ENCODE results near the gene MARK3. TPM values are rescaled to one million over a fixed set of nuclear protein-coding genes. Genes with fewer than 3 reads are reported as not detected.

Gene MARK3
- total RNA-seq, 1 donor from 2014 or later = 138 TPM

DNA sequence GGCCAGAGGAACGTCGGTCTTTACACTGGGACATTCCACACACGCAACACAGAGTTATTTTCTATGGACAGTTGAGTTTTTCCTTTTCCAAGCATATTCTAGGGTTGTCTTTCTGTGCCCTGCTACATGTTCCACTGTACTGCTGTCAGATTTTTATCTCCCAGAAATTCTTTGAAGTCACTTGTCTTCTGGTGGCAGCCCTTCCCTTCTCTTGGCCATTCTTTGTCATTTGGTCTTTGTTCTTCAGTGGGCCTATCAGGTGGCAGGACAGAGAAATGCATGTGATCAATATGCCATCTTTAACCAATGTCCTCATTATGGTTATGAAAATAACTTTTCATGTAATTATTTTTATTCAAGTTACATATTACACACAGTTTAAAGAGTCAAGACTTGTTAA is 36.3 kb downstream of the MARK3 start:
- TF ChIP-seq, protein P1, sequence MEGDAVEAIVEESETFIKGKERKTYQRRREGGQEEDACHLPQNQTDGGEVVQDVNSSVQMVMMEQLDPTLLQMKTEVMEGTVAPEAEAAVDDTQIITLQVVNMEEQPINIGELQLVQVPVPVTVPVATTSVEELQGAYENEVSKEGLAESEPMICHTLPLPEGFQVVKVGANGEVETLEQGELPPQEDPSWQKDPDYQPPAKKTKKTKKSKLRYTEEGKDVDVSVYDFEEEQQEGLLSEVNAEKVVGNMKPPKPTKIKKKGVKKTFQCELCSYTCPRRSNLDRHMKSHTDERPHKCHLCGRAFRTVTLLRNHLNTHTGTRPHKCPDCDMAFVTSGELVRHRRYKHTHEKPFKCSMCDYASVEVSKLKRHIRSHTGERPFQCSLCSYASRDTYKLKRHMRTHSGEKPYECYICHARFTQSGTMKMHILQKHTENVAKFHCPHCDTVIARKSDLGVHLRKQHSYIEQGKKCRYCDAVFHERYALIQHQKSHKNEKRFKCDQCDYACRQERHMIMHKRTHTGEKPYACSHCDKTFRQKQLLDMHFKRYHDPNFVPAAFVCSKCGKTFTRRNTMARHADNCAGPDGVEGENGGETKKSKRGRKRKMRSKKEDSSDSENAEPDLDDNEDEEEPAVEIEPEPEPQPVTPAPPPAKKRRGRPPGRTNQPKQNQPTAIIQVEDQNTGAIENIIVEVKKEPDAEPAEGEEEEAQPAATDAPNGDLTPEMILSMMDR (IDR thresholded peaks at IDR 0.05; ENCODE audit: unreplicated experiment) = no peak
- peak overlapping the region; percentile 33 for H3K27ac Mint-ChIP-seq
- no peaks in the 10 kb centered on the region for H3K9me3 Mint-ChIP-seq (ENCODE audit: low read depth)
- no peak for DNase-seq (ENCODE audit: low spot score, unreplicated experiment)
- H3K36me3 Mint-ChIP-seq (ENCODE audit: insufficient read depth) = peaks cover 8% of the 10 kb centered on the region
- H3K27me3 Mint-ChIP-seq = no peaks in the 10 kb centered on the region
- H3K4me3 Mint-ChIP-seq (ENCODE audit: low read depth) = no peak overlapping the region
- H3K4me1 Mint-ChIP-seq (ENCODE audit: low read depth) = peaks cover 15% of the 10 kb centered on the region

DNA sequence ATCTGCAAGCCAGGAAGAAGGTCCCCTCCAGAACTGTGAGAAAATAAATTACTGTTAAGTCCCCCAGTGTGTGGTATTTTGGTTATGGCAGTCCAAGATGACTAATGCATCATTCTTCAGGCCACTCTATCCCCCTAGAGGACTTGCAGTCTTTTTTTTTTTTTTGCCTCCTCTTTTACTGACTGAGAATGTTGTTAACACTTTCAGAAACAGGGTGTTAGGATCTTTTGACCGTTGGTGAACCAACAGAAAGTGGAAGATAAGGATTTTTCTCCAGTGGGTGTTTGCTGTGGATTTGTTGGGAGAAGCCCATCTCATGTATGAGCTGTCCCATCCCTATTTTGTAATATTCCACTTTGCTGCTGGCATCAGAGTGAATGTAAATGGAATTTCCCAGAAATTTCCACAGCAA is 37.8 kb downstream of the MARK3 start:
- no peak overlapping the region for H3K4me3 Mint-ChIP-seq (ENCODE audit: low read depth)
- peaks cover 4% of the 10 kb centered on the region for H3K36me3 Mint-ChIP-seq (ENCODE audit: insufficient read depth)
- H3K27ac Mint-ChIP-seq = no peak overlapping the region
- no peaks in the 10 kb centered on the region for H3K9me3 Mint-ChIP-seq (ENCODE audit: low read depth)
- H3K27me3 Mint-ChIP-seq = no peaks in the 10 kb centered on the region
- TF ChIP-seq, protein P1 (IDR thresholded peaks at IDR 0.05; ENCODE audit: unreplicated experiment) = no peak
- H3K4me1 Mint-ChIP-seq (ENCODE audit: low read depth) = peaks cover 11% of the 10 kb centered on the region
- no peak for DNase-seq (ENCODE audit: low spot score, unreplicated experiment)

DNA sequence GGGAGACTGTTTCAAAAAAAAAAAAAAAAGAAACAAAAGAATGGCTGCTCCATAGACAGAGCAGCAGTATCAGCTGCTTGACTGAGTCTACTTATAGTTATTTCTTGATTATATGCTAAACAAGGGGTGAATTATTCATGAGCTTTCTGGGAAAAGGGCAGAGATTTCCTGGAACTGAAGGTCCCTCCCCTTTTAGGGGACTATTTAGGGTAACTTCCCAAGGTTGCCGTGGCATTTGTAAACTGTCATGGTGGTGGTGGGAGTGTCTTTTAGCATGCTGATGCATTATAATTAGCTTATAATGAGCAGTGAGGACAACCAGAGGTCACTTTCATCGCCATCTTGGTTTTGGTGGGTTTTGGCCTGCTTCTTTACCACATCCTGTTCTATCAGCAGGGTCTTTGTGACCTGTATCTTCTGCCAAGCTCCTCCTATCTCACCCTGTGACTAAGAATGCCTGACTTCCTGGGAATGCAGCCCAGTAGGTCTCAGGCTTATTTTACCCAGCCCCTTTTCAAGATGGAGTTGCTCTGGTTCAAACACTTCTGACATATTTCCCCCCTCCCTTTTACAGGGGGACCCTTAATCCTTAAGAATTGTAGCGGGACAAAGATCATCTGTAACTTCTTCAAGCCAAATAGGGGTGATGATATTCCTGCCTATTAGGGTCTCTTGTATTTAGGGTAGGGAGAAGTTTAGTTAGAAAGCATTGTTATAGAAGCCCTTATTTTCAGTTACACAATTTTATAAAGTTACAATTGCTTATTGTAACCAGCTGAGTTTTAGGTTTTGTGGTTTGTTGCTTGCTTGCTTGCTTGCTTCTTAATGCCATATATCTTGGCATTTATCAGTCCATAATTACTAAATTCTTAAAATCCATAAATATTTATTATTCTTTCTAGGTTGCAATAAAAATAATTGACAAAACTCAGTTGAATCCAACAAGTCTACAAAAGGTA is 42.5 kb downstream of the MARK3 start:
- TF ChIP-seq, protein P1 (IDR thresholded peaks at IDR 0.05; ENCODE audit: unreplicated experiment) = no peak
- H3K27ac Mint-ChIP-seq = no peak overlapping the region

DNA sequence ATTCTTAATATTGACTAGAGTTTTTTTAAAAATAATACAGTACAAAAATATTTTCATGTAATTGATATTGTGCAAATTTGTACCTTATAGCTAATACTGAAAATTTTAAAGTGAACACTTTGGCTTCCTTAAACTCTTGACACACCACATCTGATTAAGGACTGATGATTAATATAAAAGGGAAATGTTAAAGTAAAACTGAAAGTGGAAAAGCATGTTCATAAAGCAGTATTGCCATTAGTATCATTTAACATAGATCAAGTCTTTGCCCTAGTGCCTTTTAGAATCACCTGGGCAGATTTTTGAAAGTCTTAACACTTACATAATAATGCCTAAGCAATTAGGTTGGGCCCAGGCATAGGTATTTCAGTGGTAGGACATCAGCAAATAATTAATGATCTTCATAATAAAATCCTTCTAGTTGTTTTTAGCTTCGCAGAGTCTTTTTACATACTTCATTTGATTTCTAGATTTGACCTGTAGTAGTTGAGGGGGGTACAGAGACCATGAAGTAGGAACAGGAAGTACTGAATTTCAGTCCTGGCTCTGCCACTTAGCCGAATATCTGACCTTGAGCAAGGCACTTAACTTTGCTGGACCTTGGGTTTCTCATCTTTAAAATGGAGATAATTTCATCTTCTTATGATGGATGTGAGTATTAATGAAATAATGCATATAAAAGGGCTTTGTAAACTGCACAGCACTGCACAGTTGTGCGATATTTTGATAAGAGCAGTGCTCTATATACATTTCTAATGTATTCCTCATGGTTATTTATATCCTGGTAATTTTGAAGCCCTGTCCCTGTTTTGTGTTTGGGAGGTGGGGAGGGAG is 43.7 kb downstream of the MARK3 start:
- DNase-seq (ENCODE audit: low spot score, unreplicated experiment) = no peak
- H3K9me3 Mint-ChIP-seq (ENCODE audit: low read depth) = no peaks in the 10 kb centered on the region
- TF ChIP-seq, protein P1 (IDR thresholded peaks at IDR 0.05; ENCODE audit: unreplicated experiment) = no peak
- H3K27me3 Mint-ChIP-seq = no peaks in the 10 kb centered on the region
- no peak overlapping the region for H3K27ac Mint-ChIP-seq
- no peak overlapping the region for H3K4me3 Mint-ChIP-seq (ENCODE audit: low read depth)
- H3K36me3 Mint-ChIP-seq (ENCODE audit: insufficient read depth) = peaks cover 3% of the 10 kb centered on the region
- no peaks in the 10 kb centered on the region for H3K4me1 Mint-ChIP-seq (ENCODE audit: low read depth)

More for the DNA sequence above, 42.5 kb downstream of the MARK3 start:
- Mint-ChIP-seq H3K27me3 (no peaks in the 10 kb centered on the region), H3K36me3 (ENCODE audit: insufficient read depth) (peaks cover 3% of the 10 kb centered on the region), H3K4me3 (ENCODE audit: low read depth) (no peak overlapping the region), H3K4me1 (ENCODE audit: low read depth) (no peaks in the 10 kb centered on the region), H3K9me3 (ENCODE audit: low read depth) (no peaks in the 10 kb centered on the region)
- no peak for DNase-seq (ENCODE audit: low spot score, unreplicated experiment)

DNA sequence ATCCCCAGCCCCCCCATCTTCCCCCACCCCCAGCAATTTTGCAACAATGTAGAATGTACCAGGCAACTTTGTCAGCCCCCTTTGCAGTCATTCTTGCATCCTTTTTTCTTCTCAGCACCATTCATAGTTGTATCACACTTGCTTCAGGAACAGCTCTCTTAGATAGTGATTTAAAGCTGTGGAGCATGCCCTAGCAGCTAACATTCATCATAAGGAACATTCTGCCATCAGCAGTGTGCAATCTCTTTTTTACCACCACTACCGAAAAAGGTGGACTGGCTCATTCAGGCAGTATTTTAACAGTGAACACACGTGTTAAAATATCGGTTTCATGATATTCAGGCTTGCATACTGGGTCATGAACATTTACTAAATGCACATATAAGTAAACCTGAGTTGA is 45.1 kb downstream of the MARK3 start:
- DNase-seq (ENCODE audit: low spot score, unreplicated experiment) = no peak
- TF ChIP-seq, protein P1 (IDR thresholded peaks at IDR 0.05; ENCODE audit: unreplicated experiment) = no peak
- H3K4me3 Mint-ChIP-seq (ENCODE audit: low read depth) = no peak overlapping the region
- H3K36me3 Mint-ChIP-seq (ENCODE audit: insufficient read depth) = peaks cover 3% of the 10 kb centered on the region
- H3K4me1 Mint-ChIP-seq (ENCODE audit: low read depth) = no peaks in the 10 kb centered on the region
- H3K27me3 Mint-ChIP-seq = no peaks in the 10 kb centered on the region
- no peaks in the 10 kb centered on the region for H3K9me3 Mint-ChIP-seq (ENCODE audit: low read depth)
- no peak overlapping the region for H3K27ac Mint-ChIP-seq
